ENCODE measurements around the gene TENM3.

TENM3 gene

GRCh38 chr4:182258441-182259000 is 15.3 kb downstream of the TENM3 start:
- no peaks in the 10 kb centered on the region for H3K4me1 Mint-ChIP-seq
- H3K27ac Mint-ChIP-seq, result no peak overlapping the region
- no peaks in the 10 kb centered on the region for H3K9me3 Mint-ChIP-seq
- H3K36me3 Mint-ChIP-seq, result no peaks in the 10 kb centered on the region
- H3K27me3 Mint-ChIP-seq, result peaks cover 1% of the 10 kb centered on the region
- no peak overlapping the region for H3K4me3 Mint-ChIP-seq

GRCh38 chr4:182261651-182262223 is 18.5 kb downstream of the TENM3 start:
- H3K9me3 Mint-ChIP-seq, result no peaks in the 10 kb centered on the region
- no peak overlapping the region for H3K27ac Mint-ChIP-seq
- H3K4me3 Mint-ChIP-seq, result no peak overlapping the region
- no peaks in the 10 kb centered on the region for H3K4me1 Mint-ChIP-seq
- peaks cover 1% of the 10 kb centered on the region for H3K27me3 Mint-ChIP-seq
- H3K36me3 Mint-ChIP-seq, result no peaks in the 10 kb centered on the region

- Mint-ChIP-seq H3K27me3 (no peaks in the 10 kb centered on the region), H3K27ac (no peak overlapping the region), H3K4me3 (no peak overlapping the region), H3K9me3 (no peaks in the 10 kb centered on the region), H3K4me1 (no peaks in the 10 kb centered on the region), H3K36me3 (no peaks in the 10 kb centered on the region)
These were observed 20.4 kb downstream of the TENM3 start for GRCh38 chr4:182263562-182263961.

GRCh38 chr4:182264139-182264752 is 21.0 kb downstream of the TENM3 start:
- Mint-ChIP-seq H3K4me3 (no peak overlapping the region), H3K36me3 (no peaks in the 10 kb centered on the region), H3K9me3 (no peaks in the 10 kb centered on the region), H3K27me3 (no peaks in the 10 kb centered on the region), H3K27ac (no peak overlapping the region), H3K4me1 (no peaks in the 10 kb centered on the region)

GRCh38 chr4:182265881-182266280 is 22.7 kb downstream of the TENM3 start:
- Mint-ChIP-seq H3K4me1 (no peaks in the 10 kb centered on the region), H3K4me3 (no peak overlapping the region), H3K36me3 (no peaks in the 10 kb centered on the region), H3K27ac (no peak overlapping the region), H3K27me3 (no peaks in the 10 kb centered on the region), H3K9me3 (no peaks in the 10 kb centered on the region)

- H3K36me3 Mint-ChIP-seq, result no peaks in the 10 kb centered on the region
- H3K4me3 Mint-ChIP-seq, result no peak overlapping the region
- H3K9me3 Mint-ChIP-seq, result no peaks in the 10 kb centered on the region
- no peaks in the 10 kb centered on the region for H3K4me1 Mint-ChIP-seq
- H3K27ac Mint-ChIP-seq, result no peak overlapping the region
- H3K27me3 Mint-ChIP-seq, result no peaks in the 10 kb centered on the region
These were observed 23.8 kb downstream of the TENM3 start for GRCh38 chr4:182267048-182267447.

- Mint-ChIP-seq H3K4me3 (no peak overlapping the region), H3K36me3 (no peaks in the 10 kb centered on the region), H3K27me3 (no peaks in the 10 kb centered on the region), H3K27ac (no peak overlapping the region), H3K9me3 (peaks cover 6% of the 10 kb centered on the region), H3K4me1 (no peaks in the 10 kb centered on the region)
These were observed 25.8 kb downstream of the TENM3 start for GRCh38 chr4:182268966-182269365.

GRCh38 chr4:182271731-182272130 is 28.5 kb downstream of the TENM3 start:
- no peak overlapping the region for H3K27ac Mint-ChIP-seq
- H3K4me3 Mint-ChIP-seq, result no peak overlapping the region
- no peaks in the 10 kb centered on the region for H3K36me3 Mint-ChIP-seq
- peaks cover 7% of the 10 kb centered on the region for H3K9me3 Mint-ChIP-seq
- H3K27me3 Mint-ChIP-seq, result no peaks in the 10 kb centered on the region
- no peaks in the 10 kb centered on the region for H3K4me1 Mint-ChIP-seq

- Mint-ChIP-seq H3K4me3 (no peak overlapping the region), H3K4me1 (no peaks in the 10 kb centered on the region), H3K27me3 (no peaks in the 10 kb centered on the region), H3K36me3 (no peaks in the 10 kb centered on the region), H3K9me3 (peaks cover 10% of the 10 kb centered on the region), H3K27ac (no peak overlapping the region)
These were observed 28.9 kb downstream of the TENM3 start for GRCh38 chr4:182272151-182272550.

- H3K27me3 Mint-ChIP-seq, result no peaks in the 10 kb centered on the region
- no peaks in the 10 kb centered on the region for H3K4me1 Mint-ChIP-seq
- no peak overlapping the region for H3K4me3 Mint-ChIP-seq
- peaks cover 10% of the 10 kb centered on the region for H3K9me3 Mint-ChIP-seq
- no peak overlapping the region for H3K27ac Mint-ChIP-seq
- H3K36me3 Mint-ChIP-seq, result no peaks in the 10 kb centered on the region
These were observed 30.2 kb downstream of the TENM3 start for GRCh38 chr4:182273191-182273935.

GRCh38 chr4:182276210-182277109 is 33.3 kb downstream of the TENM3 start:
- H3K27ac Mint-ChIP-seq, result no peak overlapping the region
- H3K36me3 Mint-ChIP-seq, result no peaks in the 10 kb centered on the region
- no peaks in the 10 kb centered on the region for H3K27me3 Mint-ChIP-seq
- peaks cover 10% of the 10 kb centered on the region for H3K9me3 Mint-ChIP-seq
- no peaks in the 10 kb centered on the region for H3K4me1 Mint-ChIP-seq
- H3K4me3 Mint-ChIP-seq, result no peak overlapping the region

GRCh38 chr4:182277377-182277776 is 34.2 kb downstream of the TENM3 start:
- Mint-ChIP-seq H3K9me3 (peaks cover 10% of the 10 kb centered on the region), H3K4me1 (no peaks in the 10 kb centered on the region), H3K27ac (no peak overlapping the region), H3K36me3 (no peaks in the 10 kb centered on the region), H3K27me3 (no peaks in the 10 kb centered on the region), H3K4me3 (no peak overlapping the region)

GRCh38 chr4:182278729-182279128 is 35.5 kb downstream of the TENM3 start:
- Mint-ChIP-seq H3K9me3 (peaks cover 8% of the 10 kb centered on the region), H3K27me3 (no peaks in the 10 kb centered on the region), H3K4me3 (no peak overlapping the region), H3K36me3 (no peaks in the 10 kb centered on the region), H3K27ac (no peak overlapping the region), H3K4me1 (no peaks in the 10 kb centered on the region)

GRCh38 chr4:182280436-182281111 is 37.4 kb downstream of the TENM3 start:
- Mint-ChIP-seq H3K27me3 (no peaks in the 10 kb centered on the region), H3K9me3 (peaks cover 8% of the 10 kb centered on the region), H3K4me3 (no peak overlapping the region), H3K4me1 (no peaks in the 10 kb centered on the region), H3K36me3 (no peaks in the 10 kb centered on the region), H3K27ac (no peak overlapping the region)

- no peaks in the 10 kb centered on the region for H3K27me3 Mint-ChIP-seq
- H3K36me3 Mint-ChIP-seq, result no peaks in the 10 kb centered on the region
These were observed 42.8 kb downstream of the TENM3 start for GRCh38 chr4:182286035-182286434.

More at GRCh38 chr4:182286035-182286434, 42.8 kb downstream of the TENM3 start:
- Mint-ChIP-seq H3K4me1 (no peaks in the 10 kb centered on the region), H3K4me3 (no peak overlapping the region), H3K27ac (no peak overlapping the region), H3K9me3 (peaks cover 4% of the 10 kb centered on the region)

Measured in activated naive CD4-positive, alpha-beta T cell treated with anti-CD3 and anti-CD28 coated beads, Interleukin-2, amount 50 U/mL, for 24 hours (primary cell).